Measurements from ENCODE around the gene MICAL3.

The MICAL3 gene

DNA sequence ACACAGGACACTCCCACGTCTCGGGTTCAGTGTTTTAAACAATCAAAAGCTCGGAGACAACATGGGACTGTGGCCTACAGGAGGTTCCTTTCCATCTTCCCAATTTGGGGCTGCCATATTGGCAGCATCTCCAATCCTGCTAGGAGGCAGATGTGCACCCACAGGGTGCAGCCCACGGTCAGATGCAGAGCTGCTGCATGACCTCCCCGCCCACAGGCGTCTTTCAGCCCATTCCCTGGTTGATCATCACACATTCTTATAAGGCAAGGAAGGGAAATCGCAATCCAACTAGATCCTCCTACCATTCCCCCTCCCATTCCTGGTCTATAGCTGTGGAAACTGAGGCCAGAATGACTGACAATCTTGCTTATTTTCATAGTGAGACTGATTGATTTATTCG is 121.4 kb downstream of the MICAL3 start:
- Mint-ChIP-seq H3K36me3 (ENCODE audit: low read depth) (no peaks in the 10 kb centered on the region), H3K27ac (no peak overlapping the region), H3K9me3 (no peaks in the 10 kb centered on the region), H3K4me3 (no peak overlapping the region), H3K4me1 (peaks cover 34% of the 10 kb centered on the region), H3K27me3 (ENCODE audit: low read depth, poor library complexity) (no peaks in the 10 kb centered on the region)
- TF ChIP-seq, protein P1, sequence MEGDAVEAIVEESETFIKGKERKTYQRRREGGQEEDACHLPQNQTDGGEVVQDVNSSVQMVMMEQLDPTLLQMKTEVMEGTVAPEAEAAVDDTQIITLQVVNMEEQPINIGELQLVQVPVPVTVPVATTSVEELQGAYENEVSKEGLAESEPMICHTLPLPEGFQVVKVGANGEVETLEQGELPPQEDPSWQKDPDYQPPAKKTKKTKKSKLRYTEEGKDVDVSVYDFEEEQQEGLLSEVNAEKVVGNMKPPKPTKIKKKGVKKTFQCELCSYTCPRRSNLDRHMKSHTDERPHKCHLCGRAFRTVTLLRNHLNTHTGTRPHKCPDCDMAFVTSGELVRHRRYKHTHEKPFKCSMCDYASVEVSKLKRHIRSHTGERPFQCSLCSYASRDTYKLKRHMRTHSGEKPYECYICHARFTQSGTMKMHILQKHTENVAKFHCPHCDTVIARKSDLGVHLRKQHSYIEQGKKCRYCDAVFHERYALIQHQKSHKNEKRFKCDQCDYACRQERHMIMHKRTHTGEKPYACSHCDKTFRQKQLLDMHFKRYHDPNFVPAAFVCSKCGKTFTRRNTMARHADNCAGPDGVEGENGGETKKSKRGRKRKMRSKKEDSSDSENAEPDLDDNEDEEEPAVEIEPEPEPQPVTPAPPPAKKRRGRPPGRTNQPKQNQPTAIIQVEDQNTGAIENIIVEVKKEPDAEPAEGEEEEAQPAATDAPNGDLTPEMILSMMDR (IDR thresholded peaks at IDR 0.05): no peak
- DNase-seq: no peak

DNA sequence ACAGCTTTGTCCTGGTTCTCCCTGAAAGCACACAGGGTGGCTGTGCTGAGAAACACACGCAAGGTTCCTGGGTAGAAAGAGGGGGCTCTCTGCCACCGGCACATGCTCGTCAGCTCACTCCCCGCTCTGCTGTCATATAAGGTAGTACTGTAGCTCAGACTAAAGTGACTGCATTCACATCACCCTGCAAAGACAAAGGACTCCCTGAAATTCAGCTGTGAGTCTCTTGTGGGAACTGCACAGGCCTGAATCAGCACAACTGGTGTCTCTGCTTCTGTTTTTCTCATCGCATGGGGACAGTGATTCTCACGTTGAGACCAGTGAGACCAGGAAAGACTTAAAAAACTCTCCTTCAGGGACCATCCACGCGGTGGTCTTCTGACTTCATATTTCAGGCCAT is 126.0 kb downstream of the MICAL3 start:
- Mint-ChIP-seq H3K27ac (peak overlapping the region; percentile 41), H3K27me3 (ENCODE audit: low read depth, poor library complexity) (no peaks in the 10 kb centered on the region), H3K4me1 (peaks cover 31% of the 10 kb centered on the region), H3K36me3 (ENCODE audit: low read depth) (peaks cover 16% of the 10 kb centered on the region), H3K4me3 (no peak overlapping the region), H3K9me3 (no peaks in the 10 kb centered on the region)
- TF ChIP-seq, protein P1 (IDR thresholded peaks at IDR 0.05): no peak
- no peak for DNase-seq

DNA sequence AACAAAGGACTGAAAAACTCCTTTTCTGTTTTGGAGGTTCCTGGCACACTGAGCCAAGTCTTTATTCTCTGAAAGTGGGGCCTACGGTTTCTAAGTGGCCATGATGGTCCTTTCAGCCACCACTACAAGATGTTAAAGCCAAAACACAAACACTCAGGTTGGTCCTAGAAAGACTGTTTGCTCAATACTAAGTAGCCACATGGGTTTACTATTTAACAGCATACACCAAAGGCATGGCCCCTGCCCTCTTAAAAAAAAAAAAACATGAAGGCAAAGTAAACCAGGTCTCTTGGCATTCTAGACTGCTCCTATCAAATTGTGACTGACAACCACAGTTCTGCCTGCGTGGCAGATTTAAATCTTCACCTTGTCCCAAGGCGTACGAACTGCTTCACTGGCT is 126.5 kb downstream of the MICAL3 start:
- Mint-ChIP-seq H3K9me3 (no peaks in the 10 kb centered on the region), H3K36me3 (ENCODE audit: low read depth) (peaks cover 21% of the 10 kb centered on the region), H3K4me1 (peaks cover 28% of the 10 kb centered on the region), H3K4me3 (no peak overlapping the region), H3K27ac (no peak overlapping the region), H3K27me3 (ENCODE audit: low read depth, poor library complexity) (no peaks in the 10 kb centered on the region)
- no peak for DNase-seq
- TF ChIP-seq, protein P1 (IDR thresholded peaks at IDR 0.05): no peak

DNA sequence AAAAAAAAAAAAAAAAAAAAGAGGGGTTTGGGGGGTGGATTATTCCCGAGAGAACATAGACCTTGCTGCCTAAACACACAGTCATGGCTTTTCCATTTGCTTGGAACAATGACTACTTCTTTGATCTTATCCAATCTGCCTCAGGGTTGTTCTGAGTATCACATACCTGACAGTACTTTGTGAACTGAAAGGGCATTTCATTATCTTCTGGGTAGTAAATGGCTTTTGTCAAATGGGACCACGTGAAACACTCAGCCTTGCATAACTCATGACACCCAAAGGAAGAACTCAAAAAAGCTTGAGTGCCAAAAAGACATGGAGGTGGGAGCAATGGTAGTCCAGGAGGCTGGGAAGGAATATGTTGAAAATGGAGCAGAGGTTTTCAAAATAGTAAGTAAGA is 126.9 kb downstream of the MICAL3 start:
- no peak overlapping the region for H3K27ac Mint-ChIP-seq
- no peak overlapping the region for H3K4me3 Mint-ChIP-seq
- no peaks in the 10 kb centered on the region for H3K27me3 Mint-ChIP-seq (ENCODE audit: low read depth, poor library complexity)
- no peak for DNase-seq
- TF ChIP-seq, protein P1 (IDR thresholded peaks at IDR 0.05): no peak
- H3K36me3 Mint-ChIP-seq (ENCODE audit: low read depth): peaks cover 22% of the 10 kb centered on the region
- H3K9me3 Mint-ChIP-seq: no peaks in the 10 kb centered on the region
- peaks cover 24% of the 10 kb centered on the region for H3K4me1 Mint-ChIP-seq

DNA sequence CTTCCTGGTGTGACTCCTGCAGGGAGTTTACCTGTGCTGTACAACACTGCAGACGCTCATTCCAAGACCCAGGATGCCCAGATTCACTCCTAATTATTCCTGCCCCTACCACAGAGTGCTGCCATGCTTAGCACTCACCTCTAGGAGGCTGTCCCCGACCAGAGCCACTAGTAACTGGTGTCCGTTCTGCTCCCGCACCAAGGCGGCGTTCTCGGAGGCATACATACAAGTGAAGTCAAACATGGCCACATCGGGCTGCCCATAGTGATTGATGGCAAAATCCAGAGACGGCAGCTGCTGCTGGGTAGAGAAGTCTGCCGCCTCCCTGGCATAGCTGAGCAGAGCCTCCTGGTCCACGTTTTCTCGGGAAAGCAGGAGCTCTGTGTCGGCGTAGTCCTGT is 127.8 kb downstream of the MICAL3 start:
- peak; percentile 35 for DNase-seq
- H3K9me3 Mint-ChIP-seq: no peaks in the 10 kb centered on the region
- H3K27ac Mint-ChIP-seq: no peak overlapping the region

More for the DNA sequence above, 127.8 kb downstream of the MICAL3 start:
- TF ChIP-seq, protein P1 (IDR thresholded peaks at IDR 0.05): peak; percentile 45
- H3K4me3 Mint-ChIP-seq: no peak overlapping the region
- peaks cover 24% of the 10 kb centered on the region for H3K4me1 Mint-ChIP-seq
- H3K36me3 Mint-ChIP-seq (ENCODE audit: low read depth): peaks cover 22% of the 10 kb centered on the region
- no peaks in the 10 kb centered on the region for H3K27me3 Mint-ChIP-seq (ENCODE audit: low read depth, poor library complexity)
